Measurements from ENCODE around the gene LIMS1.
"Not testable (repeated sequence)": the region's sequence is repeated elsewhere in the genome, so short reads cannot be mapped to it uniquely, and the experiment has no call there.

Gene LIMS1

GRCh38 chr2:108583903-108584520, 49.7 kb downstream of the LIMS1 start:
- DNase-seq (ENCODE audit: low read depth, low spot score), result no peak
- H3K27ac ChIP-seq, result no peak overlapping the region

- peak overlapping the region; percentile 77 for H3K27ac ChIP-seq
- DNase-seq (ENCODE audit: low read depth, low spot score), result no peak
Measured at GRCh38 chr2:108585436-108585835, 51.2 kb downstream of the LIMS1 start.

DNA sequence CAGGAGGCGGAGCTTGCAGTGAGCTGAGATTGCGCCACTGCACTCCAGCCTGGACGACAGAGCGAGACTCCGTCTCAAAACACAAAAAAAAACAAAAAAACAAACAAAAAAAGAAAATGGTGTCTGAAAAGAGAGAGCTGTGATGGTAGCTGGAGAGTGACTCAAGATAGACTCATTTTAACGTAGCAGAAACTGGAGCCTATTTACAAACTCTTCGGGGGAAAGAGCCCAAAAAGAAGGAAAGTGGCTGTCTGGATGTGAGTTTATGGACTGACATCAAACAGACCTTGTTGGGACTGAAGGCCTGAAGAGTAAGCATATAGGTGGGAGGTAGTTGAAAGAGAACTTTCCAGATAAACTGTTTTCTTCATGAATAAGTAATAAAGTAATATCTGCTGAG, 51.8 kb downstream of the LIMS1 start:
- DNase-seq (ENCODE audit: low read depth, low spot score), result no peak
- peak overlapping the region; percentile 77 for H3K27ac ChIP-seq

DNA sequence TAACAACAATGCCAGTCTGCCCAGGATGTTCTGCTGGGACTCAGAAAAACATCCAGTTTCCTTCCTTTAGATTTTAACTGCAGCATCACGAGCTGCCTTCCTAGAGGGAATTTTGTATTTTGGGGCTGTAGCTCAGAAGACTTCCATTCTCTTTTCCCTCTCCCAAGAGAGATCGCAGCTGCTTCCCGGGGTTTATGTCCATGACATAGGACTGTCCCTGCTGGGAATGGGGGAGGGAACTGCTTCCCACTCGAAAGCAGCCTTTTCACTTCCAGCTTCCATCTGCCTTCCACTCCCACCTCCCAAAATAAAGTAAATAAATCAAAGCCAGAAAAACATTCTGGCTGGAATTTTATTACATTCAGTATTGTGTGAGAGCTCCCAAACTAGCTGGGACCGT, 52.4 kb downstream of the LIMS1 start:
- DNase-seq (ENCODE audit: low read depth, low spot score), result no peak

DNA sequence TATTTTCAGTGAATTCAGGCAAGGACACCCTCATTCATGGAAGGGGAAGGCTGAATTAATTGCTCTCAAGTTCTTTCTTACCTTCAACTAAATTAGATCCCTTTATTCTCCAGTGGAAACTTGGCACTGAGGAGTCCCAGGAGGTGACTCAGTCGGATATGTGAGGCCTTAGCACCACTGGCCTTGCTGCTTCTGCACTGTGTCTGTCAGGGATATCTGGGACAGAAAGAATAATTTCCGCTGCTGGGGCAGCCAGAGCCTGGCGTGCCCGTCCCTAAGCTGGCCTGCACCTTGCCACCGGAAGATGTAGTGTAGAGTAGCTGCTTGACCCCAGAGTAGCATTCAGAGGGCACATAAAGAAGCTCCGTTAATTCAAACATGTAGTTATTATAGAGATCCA, 53.4 kb downstream of the LIMS1 start:
- H3K27ac ChIP-seq, result peak overlapping the region; percentile 77
- no peak for DNase-seq (ENCODE audit: low read depth, low spot score)

More for the DNA sequence above, 52.4 kb downstream of the LIMS1 start:
- peak overlapping the region; percentile 77 for H3K27ac ChIP-seq

- H3K27ac ChIP-seq, result peak overlapping the region; percentile 77
- DNase-seq (ENCODE audit: low read depth, low spot score), result no peak
Measured at GRCh38 chr2:108588070-108588668, 53.9 kb downstream of the LIMS1 start.

- DNase-seq (ENCODE audit: low read depth, low spot score), result no peak
- peak overlapping the region; percentile 77 for H3K27ac ChIP-seq
Measured at GRCh38 chr2:108589372-108589771, 55.1 kb downstream of the LIMS1 start.

DNA sequence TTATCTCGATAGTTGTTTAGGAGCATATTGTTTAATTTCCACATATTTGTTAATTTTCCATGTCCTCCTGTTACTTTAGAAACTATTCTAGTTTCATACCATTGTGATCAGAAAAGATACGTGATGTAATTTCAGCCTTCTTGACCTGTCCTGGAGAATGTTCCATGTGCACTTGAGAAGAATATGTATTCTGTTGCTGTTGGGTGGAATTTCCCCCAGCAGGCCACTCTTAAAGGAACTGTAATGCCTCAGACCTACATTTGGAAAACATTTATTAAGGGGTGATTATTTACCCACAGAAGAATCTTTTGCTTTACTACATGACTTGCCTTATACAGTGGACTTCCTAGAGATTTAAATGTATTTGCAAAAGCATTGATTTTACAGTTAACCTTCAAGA, 55.5 kb downstream of the LIMS1 start:
- no peak overlapping the region for H3K27ac ChIP-seq
- DNase-seq (ENCODE audit: low read depth, low spot score), result no peak

DNA sequence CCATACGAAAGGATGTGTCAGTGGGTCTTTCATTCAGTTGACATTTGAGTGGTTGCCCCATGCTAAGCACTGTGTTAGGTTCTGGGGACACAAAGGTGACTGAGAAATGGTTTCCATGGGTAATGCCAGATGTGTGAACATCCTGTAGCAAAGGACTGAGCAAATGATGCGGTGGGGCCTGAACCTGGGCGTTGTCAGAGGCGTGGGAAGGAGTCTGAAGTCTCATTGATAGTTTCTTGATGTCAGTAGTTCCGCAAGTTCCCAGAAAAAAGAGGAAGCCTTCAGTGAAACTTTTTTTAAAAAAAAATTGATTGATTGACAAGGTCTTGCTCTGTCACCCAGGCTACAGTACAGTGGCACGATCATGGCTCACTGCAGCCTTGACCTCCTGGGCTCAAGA, 56.9 kb downstream of the LIMS1 start:
- H3K27ac ChIP-seq, result peak overlapping the region; percentile 100
- no peak for DNase-seq (ENCODE audit: low read depth, low spot score)

DNA sequence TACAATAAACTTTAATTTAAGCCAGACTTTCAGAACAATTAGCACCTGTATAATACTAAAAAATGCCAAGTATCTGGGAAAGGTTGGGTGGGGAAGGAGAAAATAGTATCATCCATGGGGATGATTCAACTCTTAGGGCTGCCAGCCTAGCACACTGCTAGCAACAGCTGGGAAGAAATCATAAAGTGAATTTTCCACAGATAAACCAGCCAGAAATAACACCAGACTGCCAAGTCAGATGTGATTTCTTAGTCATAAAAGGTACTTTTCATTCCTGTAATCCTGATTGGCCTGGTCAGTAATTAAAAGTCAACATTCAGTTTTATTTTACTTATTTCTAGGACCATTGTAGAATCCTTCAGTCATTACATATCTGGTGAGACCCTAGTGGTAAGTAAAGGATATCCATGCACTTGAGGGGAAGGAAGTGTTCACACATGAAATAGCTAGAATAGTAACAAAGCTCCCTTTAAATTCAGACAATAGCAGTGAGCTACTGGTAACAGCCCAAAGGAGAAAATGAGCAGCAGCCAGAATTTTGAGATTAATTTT, 59.4 kb downstream of the LIMS1 start:
- H3K27ac ChIP-seq, result peak overlapping the region; percentile 100
- peak; percentile 73 for DNase-seq (ENCODE audit: low read depth, low spot score)

DNA sequence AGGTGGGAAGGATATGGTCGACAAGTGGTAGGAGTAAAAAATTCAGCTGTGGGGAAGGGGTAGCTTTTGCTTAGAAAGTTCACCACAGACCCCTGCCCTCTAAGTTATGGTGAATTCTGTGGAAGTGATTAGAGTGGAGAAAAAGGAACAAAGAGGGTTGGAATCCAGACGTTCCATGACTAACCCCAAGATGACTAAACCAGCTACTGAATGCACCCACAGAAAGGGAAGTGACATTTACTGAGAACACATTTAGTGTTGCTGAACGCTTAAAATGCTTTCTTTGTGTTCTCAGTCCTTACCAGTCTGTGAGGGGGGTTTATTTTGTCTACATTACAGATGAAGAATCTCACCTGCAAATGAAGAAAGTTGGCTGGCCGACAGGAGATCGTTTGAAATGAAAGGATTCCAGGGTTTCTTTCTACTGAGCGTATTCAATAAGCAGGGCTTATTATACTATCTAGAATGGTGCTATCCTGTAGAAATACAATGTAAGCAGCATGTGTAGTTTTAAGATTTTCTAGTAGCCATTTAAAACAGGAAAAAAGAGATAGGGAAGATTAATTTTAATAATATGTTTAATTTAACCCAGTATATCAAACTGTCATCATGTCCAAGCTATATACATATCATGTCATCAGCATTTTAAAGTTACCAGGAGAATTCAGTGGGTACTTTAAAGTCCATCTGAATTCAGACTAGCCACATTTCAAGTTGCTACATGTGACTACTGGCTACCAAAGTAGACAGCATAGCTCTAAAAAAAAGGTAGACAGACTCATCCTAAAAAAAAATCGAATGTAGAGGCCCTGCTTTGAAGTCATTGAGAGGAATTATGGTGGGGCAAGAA, 60.1 kb downstream of the LIMS1 start:
- H3K27ac ChIP-seq, result peak overlapping the region; percentile 100
- DNase-seq (ENCODE audit: low read depth, low spot score), result peak; percentile 79

GRCh38 chr2:108594982-108595464, 60.8 kb downstream of the LIMS1 start:
- peak overlapping the region; percentile 100 for H3K27ac ChIP-seq
- peak; percentile 68 for DNase-seq (ENCODE audit: low read depth, low spot score)

DNA sequence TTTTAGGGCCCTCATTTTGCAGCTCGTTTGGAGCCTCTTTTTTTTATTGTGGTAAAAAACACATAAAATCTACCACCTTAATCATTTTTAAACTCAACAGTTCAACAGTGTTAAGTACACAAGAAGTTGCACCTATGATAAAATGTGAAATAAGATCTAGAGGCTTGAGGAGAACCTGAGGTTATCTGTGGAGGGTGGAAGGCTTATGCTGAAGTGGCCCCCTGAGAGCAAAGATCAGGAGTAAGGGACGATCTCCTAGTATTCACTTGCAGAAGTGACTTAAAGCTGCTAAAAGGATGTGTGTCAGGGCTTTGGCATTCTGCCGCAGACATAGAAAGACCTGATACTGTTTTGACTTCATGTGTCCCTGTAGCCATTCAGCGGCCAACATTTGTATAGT, 61.5 kb downstream of the LIMS1 start:
- peak overlapping the region; percentile 100 for H3K27ac ChIP-seq

GRCh38 chr2:108597105-108597744, 63.0 kb downstream of the LIMS1 start:
- DNase-seq (ENCODE audit: low read depth, low spot score); H3K27ac ChIP-seq: not testable (repeated sequence)

More for the DNA sequence above, 61.5 kb downstream of the LIMS1 start:
- DNase-seq (ENCODE audit: low read depth, low spot score), result not testable (repeated sequence)

GRCh38 chr2:108601199-108601598, 66.9 kb downstream of the LIMS1 start:
- H3K27ac ChIP-seq; DNase-seq (ENCODE audit: low read depth, low spot score): not testable (repeated sequence)

DNA sequence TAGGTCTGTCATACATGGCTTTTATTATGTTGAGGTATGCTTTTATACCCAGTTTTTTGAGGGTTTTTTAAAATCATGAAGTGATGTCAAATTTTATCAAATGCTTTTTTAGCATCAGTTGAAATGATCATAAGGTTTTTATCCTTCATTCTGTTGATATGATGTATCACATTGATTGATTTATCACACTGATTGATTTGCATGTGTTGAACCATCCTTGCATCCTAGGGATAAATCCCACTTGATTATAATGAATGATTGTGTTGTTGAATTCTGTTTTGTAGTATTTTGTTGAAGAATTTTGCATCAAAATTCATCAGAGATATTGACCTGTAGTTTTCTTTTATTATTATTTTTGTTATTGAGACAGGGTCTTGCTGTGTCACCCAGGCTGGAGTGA, 68.2 kb downstream of the LIMS1 start:
- no peak overlapping the region for H3K27ac ChIP-seq
- no peak for DNase-seq (ENCODE audit: low read depth, low spot score)

DNA sequence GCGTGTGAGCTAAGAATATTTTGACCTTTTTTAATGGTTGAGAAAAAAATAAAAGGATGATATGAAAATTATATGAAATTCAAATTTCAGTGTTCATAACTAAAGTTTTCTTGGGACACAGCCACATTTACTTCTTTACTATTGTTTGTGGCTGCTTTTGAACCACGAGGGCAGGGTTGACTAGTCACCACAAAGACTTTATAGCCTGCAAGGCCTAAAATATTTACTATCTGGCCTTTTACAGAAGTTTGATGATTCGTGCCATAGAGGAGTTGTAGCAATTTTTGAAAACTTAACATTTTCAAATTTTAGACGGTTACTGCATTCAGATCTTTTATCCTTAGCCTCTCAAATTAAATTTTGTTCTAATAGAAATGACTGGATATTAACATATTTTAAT, 69.9 kb downstream of the LIMS1 start:
- DNase-seq (ENCODE audit: low read depth, low spot score), result no peak
- no peak overlapping the region for H3K27ac ChIP-seq

DNA sequence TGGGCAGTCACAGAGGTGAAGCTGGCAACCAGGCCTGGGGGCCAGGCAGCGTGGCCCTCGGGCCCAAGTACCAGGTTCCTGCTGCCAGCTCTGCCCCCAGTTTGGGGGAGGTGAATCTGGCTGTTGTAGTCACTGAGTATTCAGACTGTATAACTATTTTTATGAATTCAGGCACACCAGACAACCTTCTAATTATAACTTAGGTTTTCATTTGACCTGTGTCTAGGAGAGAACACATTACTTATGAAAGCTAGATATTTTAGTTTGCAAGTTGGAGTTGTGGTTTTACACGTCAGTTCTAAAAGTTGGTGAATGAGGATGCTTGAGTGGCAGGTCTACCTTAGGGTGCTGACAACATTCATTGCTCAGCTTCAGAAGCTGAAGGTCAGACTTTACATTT, 71.7 kb downstream of the LIMS1 start:
- no peak overlapping the region for H3K27ac ChIP-seq
- no peak for DNase-seq (ENCODE audit: low read depth, low spot score)

GRCh38 chr2:108607706-108608301, 73.5 kb downstream of the LIMS1 start:
- DNase-seq (ENCODE audit: low read depth, low spot score), result no peak
- H3K27ac ChIP-seq, result no peak overlapping the region

DNA sequence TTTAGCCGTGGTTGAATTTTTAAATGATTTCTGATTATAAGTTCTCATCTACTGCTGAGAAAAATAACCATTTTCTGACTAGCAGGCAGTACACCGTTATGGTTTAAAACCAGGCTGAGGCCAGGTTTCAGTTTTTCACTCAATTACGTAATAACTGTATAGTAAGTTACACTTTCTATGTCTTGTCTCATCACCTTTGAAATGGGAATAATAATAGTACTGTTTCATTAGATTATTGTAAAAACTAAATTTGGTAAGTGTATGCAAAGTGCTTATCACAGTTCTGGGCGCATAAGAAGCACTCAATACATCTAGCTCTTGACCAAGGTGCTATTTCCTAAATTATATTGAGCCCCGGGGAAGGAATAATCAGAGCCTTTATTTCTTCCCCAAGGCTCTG, 76.8 kb downstream of the LIMS1 start:
- no peak for DNase-seq (ENCODE audit: low read depth, low spot score)
- peak overlapping the region; percentile 70 for H3K27ac ChIP-seq
